Suprapubic skin (tissue), 4 donors: Measurements from ENCODE around the gene TEDC2.

Source experiments
- CTCF ChIP-seq, 2 donors: fragments of 200-600 bp in 1 of 2; fragments of 450-650 bp in 1 of 2; sonication (generic) in 1 of 2; IDR thresholded peaks; one replicate each; pipeline ENCODE4 v1.5.1; 2016 to 2019; ENCODE audit warnings: antibody characterized with exemption in 2 of 2, mild to moderate bottlenecking in 1 of 2, moderate library complexity in 1 of 2
- EP300 ChIP-seq: sonication (generic); formaldehyde crosslinking; IDR thresholded peaks from one replicate; pipeline ENCODE4 v1.6.1; 2017; ENCODE audit warnings: antibody characterized with exemption
- POLR2A ChIP-seq, 2 donors: fragments of 450-650 bp; IDR thresholded peaks; one replicate each; pipeline ENCODE4 v1.6.1; 2017; ENCODE audit warnings: antibody characterized with exemption in 2 of 2, mild to moderate bottlenecking in 2 of 2, moderate library complexity in 2 of 2
- POLR2AphosphoS5 ChIP-seq, 3 donors: sonication (generic); formaldehyde crosslinking; IDR thresholded peaks; one replicate each; pipeline ENCODE4 v1.6.1; 2017; ENCODE audit warnings: antibody characterized with exemption in 3 of 3

DNA sequence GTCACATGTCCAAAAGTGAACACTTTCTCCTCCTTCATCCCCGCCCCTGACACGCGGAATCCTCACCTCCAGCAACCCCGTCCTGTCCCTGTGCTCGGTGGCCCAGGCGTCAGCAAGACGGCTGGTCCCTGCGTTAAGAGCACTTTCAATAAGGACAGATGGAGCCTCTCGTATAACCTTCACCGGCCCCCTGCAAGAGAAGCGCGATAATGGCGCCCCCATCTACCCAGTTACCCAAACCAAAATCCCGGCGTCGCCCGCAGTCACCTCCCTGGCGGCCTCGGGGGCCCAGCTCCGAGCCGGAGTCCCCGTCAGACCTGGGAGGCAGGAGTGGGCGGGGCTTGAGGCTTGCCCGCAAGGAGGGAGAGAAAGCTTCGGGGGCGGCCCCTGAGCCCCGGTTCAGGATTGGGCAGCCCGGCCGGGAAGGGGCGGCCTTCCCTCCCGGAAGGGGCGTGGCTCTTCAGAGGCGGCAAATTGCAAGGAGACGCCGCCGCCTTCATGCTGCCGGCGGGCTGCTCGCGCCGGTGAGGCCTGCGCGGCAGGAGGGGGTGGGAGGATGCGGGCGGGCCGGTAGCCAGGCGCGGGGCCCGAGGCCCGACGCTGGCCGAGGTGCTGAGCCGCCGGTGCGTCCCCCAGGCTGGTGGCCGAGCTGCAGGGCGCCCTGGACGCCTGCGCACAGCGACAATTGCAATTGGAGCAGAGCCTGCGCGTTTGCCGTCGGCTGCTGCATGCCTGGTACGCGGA lies at the start of gene TEDC2:
- TF ChIP-seq POLR2A (IDR thresholded peaks at IDR 0.05) (no peak), CTCF (IDR thresholded peaks at IDR 0.05) (no peak), EP300 (no peak), POLR2AphosphoS5 (IDR thresholded peaks at IDR 0.05) (no peak)
